Breast epithelium (tissue), 4 donors: ENCODE data around the gene RPUSD3. TPM values are rescaled to one million over a fixed set of nuclear protein-coding genes. Genes with fewer than 3 reads are reported as not detected.
"Not testable (repeated sequence)": the region's sequence is repeated elsewhere in the genome, so short reads cannot be mapped to it uniquely, and the experiment has no call there.

ENCODE experiments used
- DNase-seq, 2 donors: peaks; one replicate each; pipeline ENCODE4 v3.0.0-alpha.2; 2019; ENCODE audit warnings: low spot score in 2 of 2
- H3K27ac ChIP-seq, 2 donors: fragments of 200-600 bp; sonication (generic) in 1 of 2; one replicate each; pipeline ENCODE4 v1.5.1; 2016 to 2019; ENCODE audit warnings: mild to moderate bottlenecking in 1 of 2
- H3K27me3 ChIP-seq, 2 donors: fragments of 200-600 bp; sonication (generic) in 1 of 2; one replicate each; pipeline versions ENCODE4 v1.5.1 to v1.6.0; 2017 to 2019; ENCODE audit warnings: control low read depth in 1 of 2, mild to moderate bottlenecking in 1 of 2
- H3K36me3 ChIP-seq: fragments of 200-600 bp; one replicate; pipeline ENCODE4 v1.5.1; 2019
- H3K4me1 ChIP-seq, 2 donors: fragments of 200-600 bp; sonication (generic); one replicate each; pipeline ENCODE4 v1.5.1; 2016 to 2019; ENCODE audit warnings: control low read depth in 1 of 2
- H3K4me3 ChIP-seq, 3 donors: fragments of 200-600 bp; sonication (generic); 1 replicate in 2 of 3; 2 replicates in 1 of 3; pipeline ENCODE4 v1.5.1; 2016 to 2019; ENCODE audit warnings: mild to moderate bottlenecking in 3 of 3, moderate library complexity in 2 of 3
- H3K9me3 ChIP-seq, 2 donors: fragments of 200-600 bp; sonication (generic) in 1 of 2; one replicate each; pipeline ENCODE4 v1.5.1; 2016 to 2019; ENCODE audit warnings: control low read depth in 1 of 2
- POLR2A ChIP-seq: fragments of 450-650 bp; IDR thresholded peaks from one replicate; pipeline ENCODE4 v1.6.1; 2016; ENCODE audit warnings: antibody characterized with exemption, mild to moderate bottlenecking, moderate library complexity
- POLR2AphosphoS5 ChIP-seq, 3 donors: sonication (generic); formaldehyde crosslinking; IDR thresholded peaks; one replicate each; pipeline ENCODE4 v1.6.1; 2017; ENCODE audit warnings: antibody characterized with exemption in 3 of 3
- intact Hi-C: fragments of 100-400 bp; cut with DNase I; formaldehyde crosslinking; loops from one replicate; pipeline ENCODE4 v1.15.1; 2023; ENCODE audit warnings: low total_unique reads
- total RNA-seq, 3 donors: library from RNA; depleted of rRNA; stranded (reverse); fragments of >200 nt; gene quantifications; one replicate each; pipeline ENCODE4 v1.1.0, GENCODE V29; 2016
- TF ChIP-seq, protein P1 (sequence below), 3 donors: fragments of 450-650 bp; IDR thresholded peaks; one replicate each; pipeline ENCODE4 v1.5.1; 2016 to 2017; ENCODE audit warnings: antibody characterized with exemption in 3 of 3, mild to moderate bottlenecking in 3 of 3, moderate library complexity in 3 of 3

Gene RPUSD3
- total RNA-seq, 3 donors from 2014 or later, result 33.4 to 41.3 (median 38.3) TPM

DNA sequence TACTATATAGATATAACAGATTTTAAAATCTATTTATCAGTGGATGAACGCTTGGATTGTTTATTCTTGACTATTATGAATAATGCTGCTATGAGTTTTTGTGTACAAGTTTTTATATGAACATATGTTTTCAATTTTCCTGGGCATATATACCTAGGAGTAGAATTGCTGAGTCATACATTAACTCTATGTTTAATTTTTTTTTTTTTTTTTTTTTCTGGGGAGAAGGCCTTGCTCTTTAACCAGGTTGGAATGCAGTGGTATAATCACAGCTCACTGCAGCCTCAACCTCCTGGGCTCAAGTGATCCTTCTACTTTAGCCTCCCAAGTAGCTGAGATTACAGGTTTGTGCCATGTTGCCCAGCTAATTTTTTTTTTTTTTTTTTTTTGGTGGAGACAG, 27.2 kb upstream of the RPUSD3 start:
- DNase-seq, result no peak
- Histone ChIP-seq H3K27ac (no peak overlapping the region), H3K4me3 (no peak overlapping the region), H3K27me3 (no peaks in the 10 kb centered on the region), H3K4me1 (no peaks in the 10 kb centered on the region), H3K36me3 (no peaks in the 10 kb centered on the region), H3K9me3 (no peaks in the 10 kb centered on the region)
- intact Hi-C loops, result no loop called here
- TF ChIP-seq POLR2AphosphoS5 (IDR thresholded peaks at IDR 0.05) (no peak), POLR2A (no peak)
- TF ChIP-seq, protein P1, sequence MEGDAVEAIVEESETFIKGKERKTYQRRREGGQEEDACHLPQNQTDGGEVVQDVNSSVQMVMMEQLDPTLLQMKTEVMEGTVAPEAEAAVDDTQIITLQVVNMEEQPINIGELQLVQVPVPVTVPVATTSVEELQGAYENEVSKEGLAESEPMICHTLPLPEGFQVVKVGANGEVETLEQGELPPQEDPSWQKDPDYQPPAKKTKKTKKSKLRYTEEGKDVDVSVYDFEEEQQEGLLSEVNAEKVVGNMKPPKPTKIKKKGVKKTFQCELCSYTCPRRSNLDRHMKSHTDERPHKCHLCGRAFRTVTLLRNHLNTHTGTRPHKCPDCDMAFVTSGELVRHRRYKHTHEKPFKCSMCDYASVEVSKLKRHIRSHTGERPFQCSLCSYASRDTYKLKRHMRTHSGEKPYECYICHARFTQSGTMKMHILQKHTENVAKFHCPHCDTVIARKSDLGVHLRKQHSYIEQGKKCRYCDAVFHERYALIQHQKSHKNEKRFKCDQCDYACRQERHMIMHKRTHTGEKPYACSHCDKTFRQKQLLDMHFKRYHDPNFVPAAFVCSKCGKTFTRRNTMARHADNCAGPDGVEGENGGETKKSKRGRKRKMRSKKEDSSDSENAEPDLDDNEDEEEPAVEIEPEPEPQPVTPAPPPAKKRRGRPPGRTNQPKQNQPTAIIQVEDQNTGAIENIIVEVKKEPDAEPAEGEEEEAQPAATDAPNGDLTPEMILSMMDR (IDR thresholded peaks at IDR 0.05), result no peak

DNA sequence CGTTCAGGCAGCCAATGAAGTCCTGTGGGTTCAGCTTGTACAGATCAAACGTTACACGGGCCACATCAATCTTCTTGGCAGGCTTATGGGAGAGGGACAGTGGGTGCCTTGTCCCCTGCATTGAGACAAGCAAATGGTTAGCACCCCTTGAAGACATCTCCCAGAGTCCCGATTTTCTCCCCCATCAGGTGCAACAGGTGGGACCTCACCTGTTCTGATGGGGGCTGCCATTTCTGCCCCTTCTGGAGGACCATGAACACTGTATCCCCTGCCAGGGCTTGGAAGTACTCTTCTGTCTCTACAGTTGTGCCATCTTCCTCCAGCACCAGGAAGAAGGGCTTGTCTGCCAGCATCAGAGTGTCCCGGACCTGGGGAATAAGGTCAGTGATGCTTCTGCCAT, 26.1 kb upstream of the RPUSD3 start:
- no peak overlapping the region for H3K4me3 ChIP-seq
- no peaks in the 10 kb centered on the region for H3K27me3 ChIP-seq
- H3K36me3 ChIP-seq, result no peaks in the 10 kb centered on the region
- intact Hi-C loops, result no loop called here
- peaks cover 1 to 4% of the 10 kb centered on the region in 2 donors for H3K4me1 ChIP-seq
- no peaks in the 10 kb centered on the region for H3K9me3 ChIP-seq
- no peak for DNase-seq
- TF ChIP-seq POLR2AphosphoS5 (IDR thresholded peaks at IDR 0.05), result no peak
- TF ChIP-seq POLR2A, result no peak
- TF ChIP-seq, protein P1 (IDR thresholded peaks at IDR 0.05), result no peak
- H3K27ac ChIP-seq, result no peak overlapping the region

DNA sequence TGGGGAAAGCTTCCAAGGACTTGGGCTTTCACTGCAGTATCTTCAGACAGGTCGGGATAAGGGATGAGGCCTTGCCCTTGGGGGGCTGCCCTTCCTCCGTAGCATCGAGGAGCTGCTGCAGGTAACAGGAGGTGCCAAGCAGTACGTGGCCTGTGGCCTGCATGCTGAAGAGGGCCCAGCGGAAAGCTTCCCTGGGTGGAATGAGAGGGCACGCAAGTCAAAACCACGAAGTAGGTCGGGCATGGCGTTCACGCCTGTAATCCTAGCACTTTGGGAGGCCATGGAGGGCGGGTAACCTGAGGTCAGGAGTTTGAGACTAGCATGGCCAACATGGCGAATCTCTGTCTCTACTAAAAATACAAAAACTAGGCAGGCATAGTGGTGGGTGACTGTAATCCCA, 23.3 kb upstream of the RPUSD3 start:
- Histone ChIP-seq H3K4me3 (no peak overlapping the region), H3K27me3 (no peaks in the 10 kb centered on the region), H3K36me3 (no peaks in the 10 kb centered on the region), H3K4me1 (peaks cover 5 to 13% of the 10 kb centered on the region in 2 donors), H3K27ac (peak overlapping the region; percentile 90 to 93), H3K9me3 (no peaks in the 10 kb centered on the region)
- intact Hi-C loops, result no loop called here
- TF ChIP-seq, protein P1 (IDR thresholded peaks at IDR 0.05), result no peak
- TF ChIP-seq POLR2AphosphoS5 (IDR thresholded peaks at IDR 0.05) (no peak), POLR2A (no peak)
- DNase-seq, result peak in 1 of 2 donors; percentile 33

DNA sequence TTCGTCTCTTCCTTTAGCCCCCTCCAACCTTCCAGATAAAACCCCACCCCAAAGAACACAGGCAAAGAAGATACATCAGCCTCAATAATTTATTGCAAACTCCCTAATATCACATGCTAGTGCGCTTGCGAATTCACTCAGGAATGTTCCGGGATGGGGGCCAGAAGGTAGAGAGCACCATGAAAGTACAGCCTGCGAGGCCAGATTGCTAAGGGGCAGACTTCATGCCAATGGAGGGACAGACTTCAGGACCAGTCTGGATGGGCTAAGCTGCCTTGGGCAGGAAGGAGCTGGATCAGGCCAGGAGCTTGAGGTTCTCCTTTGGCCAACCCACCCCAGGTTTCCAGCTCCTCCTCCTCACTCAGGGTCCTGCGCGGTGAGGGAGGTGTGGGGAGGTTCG, 22.8 kb upstream of the RPUSD3 start:
- Histone ChIP-seq H3K4me3 (no peak overlapping the region), H3K4me1 (peaks cover 5 to 13% of the 10 kb centered on the region in 2 donors), H3K27me3 (no peaks in the 10 kb centered on the region), H3K9me3 (no peaks in the 10 kb centered on the region), H3K36me3 (no peaks in the 10 kb centered on the region), H3K27ac (peak overlapping the region; percentile 90 to 93)
- peak in 1 of 2 donors; percentile 91 for DNase-seq
- peak in 2 of 3 donors; percentile 7 to 36 for TF ChIP-seq POLR2AphosphoS5 (IDR thresholded peaks at IDR 0.05)
- TF ChIP-seq, protein P1 (IDR thresholded peaks at IDR 0.05), result no peak
- intact Hi-C loops, result no loop called here

DNA sequence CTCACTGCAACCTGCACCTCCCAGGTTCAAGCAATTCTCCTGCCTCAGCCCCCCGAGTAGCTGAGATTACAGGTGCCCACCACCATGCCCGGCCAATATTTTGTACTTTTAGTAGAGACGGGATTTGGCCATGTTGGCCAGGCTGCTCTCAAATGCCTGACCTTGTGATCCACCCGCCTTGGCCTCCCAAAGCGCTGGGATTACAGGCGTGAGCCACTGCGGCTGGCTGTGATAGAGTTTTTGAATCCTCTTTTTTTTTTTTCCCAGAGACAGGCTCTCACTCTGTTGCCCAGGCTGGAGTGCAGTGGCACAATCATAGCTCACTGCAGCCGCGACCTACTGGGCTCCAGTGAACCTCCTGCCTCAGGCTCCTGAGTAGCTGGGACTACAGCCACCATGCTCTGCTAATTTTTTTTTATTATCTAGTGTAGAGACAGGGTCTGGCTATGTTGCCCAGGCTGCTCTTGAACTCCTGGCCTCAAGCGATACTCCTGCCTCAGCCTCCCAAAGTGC, 21.4 kb upstream of the RPUSD3 start:
- H3K9me3 ChIP-seq, DNase-seq, H3K36me3 ChIP-seq, H3K27me3 ChIP-seq, intact Hi-C loops: not testable (repeated sequence)
- Histone ChIP-seq H3K4me1 (peaks cover 5 to 13% of the 10 kb centered on the region in 2 donors), H3K27ac (peak overlapping the region; percentile 93 to 97), H3K4me3 (peak overlapping the region in 2 of 3 donors; percentile 11 to 51)
